D341Med (cell line): ENCODE data around the gene PRKCA.

Source experiments
- DNase-seq: peaks from one replicate; pipeline ENCODE4 v3.0.0; 2012; ENCODE audit warnings: low spot score

The PRKCA gene

DNA sequence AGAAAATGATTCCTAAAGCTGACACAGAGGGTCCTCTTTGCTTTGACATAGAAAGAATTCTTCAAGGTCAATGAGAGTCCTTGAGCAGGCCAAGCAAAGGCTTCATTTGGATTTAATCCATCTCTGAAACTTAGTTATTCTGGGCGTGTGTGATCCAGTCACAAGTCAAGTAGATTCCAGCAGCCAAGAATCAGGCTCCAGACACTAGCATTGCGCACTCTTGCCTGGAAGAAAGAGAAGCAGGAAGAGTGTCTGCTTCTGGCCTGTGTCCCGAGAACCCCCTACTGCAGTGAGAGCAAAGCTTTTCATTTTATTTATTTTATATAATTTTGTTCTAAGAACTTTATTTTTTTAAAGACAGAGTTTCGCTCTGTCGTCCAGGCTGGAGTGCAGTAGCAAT lies 444.3 kb downstream of the PRKCA start:
- no peak for DNase-seq

DNA sequence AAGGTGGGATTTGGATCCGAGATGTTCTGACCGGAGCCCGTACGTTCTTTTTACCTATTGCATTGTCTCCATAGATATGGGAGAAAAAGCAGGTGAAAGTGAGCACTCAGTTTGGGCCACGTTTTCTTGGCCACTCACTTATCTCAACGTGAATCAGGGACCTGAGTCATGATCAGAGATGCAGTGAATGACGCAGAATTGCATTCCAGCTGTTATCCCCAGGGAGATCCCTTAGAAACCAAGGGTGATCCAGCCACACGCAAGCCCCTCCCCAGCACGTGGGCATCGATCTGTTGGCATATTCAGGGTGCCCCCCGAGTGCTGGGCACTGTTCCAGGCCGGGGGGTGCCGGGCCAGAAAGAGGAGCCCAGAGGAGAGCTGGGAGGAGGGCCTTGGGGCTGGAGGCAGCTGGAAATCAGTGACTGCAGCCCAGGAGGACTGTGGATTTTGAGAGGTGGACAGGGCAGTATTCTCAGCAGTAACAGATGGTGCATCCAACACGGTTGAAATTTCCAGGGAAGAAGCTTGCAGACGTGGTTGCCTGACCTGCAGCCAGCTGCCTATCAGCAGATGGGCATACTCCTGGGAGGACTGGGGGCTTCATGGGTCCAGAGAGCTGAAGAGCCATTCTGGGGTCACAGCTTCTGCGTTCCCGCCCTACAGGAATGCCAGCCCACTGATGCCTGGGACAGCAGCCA lies 445.3 kb downstream of the PRKCA start:
- DNase-seq: no peak

DNA sequence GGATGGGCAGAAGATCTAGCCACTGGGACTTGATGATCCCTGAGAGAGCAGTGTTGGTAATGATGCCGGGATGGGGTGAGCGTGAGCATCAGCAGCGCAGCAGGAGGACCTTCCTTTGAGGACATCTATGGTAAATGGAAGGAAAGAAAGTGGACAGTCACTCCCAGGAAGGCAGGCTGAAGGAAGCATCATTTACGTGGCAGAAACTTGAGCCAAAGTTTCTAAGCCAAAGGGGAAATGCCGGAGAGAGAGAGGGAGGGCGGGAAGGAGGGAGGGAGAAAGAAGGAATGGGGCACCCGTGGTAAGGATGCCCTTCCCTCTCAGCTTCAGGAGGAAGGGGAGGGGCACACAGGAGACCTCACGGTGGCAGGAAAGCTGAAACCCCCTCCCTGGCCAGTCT lies 446.2 kb downstream of the PRKCA start:
- DNase-seq: no peak

DNA sequence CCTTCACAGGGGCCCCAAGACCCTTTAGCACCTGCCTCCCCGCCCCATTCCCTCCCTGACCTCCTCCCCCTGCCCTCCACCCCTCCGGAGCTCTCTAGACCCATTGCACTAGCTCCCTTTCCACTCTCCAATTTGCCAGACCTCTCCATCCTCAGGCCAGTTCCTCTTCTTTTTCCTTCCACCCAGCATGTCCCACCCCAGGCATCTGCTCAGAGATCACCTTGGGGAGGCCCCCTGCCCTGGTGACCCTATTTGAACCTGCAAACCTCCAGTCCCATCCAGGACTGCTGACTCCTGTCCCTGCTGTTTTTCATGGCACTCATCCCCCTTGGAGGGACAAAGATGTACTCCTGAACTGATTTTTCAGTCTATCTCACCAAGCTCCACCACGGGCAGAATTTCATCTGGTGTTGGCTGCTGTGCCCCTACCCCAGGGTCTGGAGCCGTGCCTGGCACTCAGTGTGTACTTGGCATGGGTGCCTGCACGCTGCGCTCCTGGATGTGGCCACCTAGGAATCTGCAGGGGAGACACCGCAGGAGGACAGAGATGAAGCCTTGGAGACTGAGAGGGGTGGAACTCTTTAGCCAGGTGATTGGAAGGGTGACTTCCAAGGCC lies 446.9 kb downstream of the PRKCA start:
- no peak for DNase-seq

DNA sequence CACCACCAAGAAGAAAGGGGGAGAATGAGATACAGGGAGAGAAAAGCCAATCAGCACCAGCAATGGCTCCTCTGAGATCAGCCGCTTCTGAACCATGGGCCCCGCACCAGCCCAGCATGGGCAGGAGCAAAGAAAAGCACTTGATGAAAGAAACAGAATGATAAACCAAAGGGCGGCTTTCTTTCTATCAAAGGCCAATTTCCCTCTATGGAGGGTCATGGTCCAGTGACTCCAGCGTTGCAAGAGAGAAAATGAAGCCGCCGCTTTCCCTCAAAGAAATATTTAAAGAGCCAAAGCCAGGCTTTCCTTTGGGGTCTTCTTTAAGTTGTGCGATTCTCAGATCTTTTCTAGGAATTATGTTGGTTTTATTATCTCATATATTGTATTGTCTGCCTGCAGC lies 447.7 kb downstream of the PRKCA start:
- DNase-seq: no peak

DNA sequence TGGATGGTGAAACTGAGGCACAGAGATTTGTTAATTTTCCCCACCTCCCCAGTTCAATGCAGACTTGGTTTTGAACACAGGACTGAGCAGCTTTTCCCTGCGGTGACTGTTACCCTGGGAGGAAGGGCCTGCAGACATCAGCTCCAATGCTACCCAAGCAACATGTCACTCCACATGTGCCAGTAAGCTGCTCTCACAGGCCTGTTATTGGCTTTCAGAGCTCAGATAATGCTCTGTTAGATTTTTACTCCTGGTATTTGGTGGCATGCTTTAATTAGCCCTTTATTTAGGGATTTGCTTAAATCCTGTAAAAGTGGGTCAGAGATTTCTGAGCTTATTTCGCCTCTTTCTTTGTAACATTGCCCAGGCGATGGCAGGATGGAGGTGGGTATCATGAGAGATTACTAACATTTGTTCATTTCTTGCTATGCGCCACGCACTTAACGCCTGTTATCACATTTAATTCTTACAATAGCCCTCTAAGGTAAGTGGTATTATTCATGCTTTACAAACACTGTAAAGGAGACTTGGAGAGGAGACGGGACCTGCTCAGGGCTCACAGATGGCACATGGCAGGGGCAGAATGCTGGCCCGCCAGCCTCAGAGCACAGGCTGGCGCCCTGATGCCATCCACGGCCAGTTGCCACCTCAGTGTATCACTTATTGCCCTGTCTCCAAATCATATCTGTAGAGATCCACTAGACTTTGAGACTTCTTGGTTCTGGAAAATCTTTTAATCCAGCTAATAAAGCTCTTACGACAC lies 448.5 kb downstream of the PRKCA start:
- DNase-seq: peak; percentile 75

DNA sequence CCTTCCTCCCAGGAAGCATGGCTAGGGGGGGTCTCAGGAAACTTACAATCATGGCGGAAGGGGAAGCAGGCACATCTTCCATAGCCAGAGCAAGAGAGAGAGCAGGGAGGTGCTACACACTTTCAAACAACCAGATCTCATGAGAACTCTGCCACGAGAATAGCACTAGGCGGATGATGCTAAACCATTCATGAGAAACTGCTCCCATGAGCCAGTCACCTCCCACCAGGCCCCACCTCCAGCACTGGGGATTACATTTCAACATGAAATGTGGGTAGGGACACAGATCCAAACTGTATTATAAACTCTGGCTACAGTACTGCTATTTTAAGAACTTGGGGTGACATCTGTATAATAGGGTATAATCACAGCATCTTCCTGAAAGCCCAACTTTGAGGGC lies 449.4 kb downstream of the PRKCA start:
- no peak for DNase-seq

DNA sequence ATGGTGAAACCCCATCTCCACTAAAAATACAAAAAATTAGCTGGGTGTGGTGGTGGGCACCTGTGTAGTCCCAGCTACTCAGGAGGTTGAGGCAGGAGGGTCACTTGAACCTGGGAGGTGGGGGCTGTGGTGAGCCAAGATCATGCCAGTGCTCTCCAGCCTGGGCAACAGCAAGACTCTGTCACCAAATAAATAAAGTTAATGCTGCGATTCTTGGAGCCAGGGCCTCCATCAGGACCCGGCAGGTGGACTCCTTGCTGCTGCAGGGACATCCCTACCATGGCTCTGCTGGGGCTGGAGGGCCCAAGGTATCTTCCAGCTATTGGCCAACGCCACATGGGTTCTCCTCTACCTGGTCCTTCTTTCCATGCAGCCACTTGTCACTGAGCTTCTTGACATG lies 450.0 kb downstream of the PRKCA start:
- no peak for DNase-seq

DNA sequence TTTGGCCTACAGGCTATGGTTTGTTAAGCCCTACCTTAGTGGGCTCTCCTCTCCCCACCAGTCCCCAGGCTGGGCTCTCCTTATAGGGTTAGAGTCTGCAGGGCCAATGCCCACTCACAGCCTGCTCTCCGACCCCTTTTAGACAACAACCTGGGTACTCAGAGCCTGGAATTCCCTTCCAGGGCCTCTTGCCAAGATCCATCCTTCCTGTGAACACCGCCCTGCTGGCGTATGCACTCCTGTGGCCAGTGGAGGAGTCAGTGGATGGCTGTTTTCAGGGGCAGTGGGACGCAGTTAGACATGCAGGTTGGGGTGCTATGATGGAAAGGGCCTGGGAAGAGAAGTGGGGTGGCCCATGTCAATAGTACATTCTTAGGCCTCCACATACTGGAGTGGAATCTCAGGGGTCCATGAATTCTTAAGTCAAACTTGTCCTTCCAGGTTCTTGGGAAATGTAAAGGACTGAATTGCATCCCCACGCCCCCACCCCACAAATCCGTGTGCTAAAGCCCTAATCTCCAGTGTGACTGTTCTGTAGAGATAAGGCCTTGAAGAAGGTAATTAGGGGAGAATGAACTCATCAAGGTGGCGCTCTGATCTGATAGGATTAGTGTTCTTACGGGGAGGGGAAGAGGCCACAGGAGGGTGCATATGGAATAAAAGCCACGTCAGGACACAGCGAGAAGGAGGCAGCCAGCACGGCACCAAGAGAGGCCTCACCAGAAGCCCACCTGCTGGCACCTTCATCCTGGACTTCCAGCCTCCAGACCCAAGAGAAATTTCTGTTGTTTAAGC lies 450.9 kb downstream of the PRKCA start:
- peak; percentile 72 for DNase-seq

DNA sequence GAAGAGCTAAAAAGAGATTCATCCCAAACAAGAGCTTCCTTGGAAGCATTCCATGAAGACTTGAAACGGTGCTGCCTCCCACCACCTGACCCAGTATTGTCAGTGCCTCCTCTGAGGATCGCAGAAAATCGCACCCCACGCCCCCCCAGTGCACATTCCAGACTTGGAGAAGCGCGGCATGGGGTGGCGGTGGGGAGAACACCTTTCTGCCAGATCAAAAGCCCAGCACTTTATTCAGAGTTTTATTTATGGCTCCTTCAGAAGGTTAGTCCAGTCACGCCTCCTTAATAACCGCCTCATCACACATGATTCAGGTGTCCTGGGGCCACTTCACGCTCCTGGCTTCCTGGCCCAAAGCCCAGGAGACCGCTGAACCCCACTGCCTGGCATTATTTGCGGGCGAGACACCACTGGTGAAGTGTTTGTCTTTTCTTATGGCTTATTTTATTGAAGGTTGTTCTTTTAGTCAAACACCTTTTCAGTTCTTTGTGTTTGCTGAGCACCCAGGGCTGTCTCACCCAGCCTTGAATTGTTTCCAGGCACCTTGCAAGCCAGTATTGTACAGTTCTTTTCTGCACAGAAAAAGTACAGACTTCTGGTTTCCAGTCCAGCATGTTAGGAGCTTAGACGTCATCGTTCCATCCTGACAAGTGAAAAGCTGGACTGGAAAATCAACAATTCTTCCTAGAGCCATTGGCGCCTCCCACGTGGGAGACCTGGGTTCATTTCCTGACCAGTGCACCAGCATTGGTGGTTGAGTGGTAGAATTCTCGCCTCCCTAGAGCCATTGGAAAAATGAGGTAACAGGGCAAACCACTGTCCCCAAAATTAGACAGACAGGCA lies 452.9 kb downstream of the PRKCA start:
- DNase-seq: no peak

DNA sequence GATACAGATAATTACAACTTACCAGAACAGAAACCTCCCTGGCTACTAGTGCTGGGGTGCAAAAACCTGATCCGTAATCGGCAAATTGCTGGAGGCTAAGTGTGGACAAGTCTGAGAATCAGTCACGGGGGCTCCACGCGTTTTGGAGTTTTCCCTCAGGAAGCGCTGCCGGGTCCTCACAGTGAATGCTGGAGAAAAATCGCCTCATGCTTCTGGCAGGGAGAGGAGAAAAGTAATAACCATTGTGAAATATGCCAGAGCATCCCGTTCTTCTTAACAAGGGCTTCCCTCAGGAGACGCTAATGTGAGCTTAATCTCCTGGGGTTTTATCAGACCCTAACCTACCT lies 453.5 kb downstream of the PRKCA start:
- DNase-seq: no peak

DNA sequence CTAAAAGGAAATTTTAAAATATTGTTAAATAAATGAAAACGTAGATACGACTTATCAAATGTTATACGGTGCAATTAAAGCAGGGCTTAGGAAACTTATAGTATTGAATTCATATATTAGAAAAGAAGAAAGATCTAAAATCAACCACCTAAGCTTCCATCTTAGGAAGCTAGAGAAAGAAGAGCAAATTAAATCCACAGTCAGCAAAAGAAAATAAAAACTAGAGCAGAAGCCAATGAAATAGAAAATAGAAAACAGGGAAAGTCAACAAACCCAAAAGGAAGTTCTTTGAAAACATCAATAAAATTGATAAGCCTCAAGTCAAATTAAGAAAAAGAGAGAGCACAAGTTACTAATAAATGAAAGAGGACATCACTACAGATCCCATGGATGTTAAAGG lies 457.9 kb downstream of the PRKCA start:
- DNase-seq: no peak

DNA sequence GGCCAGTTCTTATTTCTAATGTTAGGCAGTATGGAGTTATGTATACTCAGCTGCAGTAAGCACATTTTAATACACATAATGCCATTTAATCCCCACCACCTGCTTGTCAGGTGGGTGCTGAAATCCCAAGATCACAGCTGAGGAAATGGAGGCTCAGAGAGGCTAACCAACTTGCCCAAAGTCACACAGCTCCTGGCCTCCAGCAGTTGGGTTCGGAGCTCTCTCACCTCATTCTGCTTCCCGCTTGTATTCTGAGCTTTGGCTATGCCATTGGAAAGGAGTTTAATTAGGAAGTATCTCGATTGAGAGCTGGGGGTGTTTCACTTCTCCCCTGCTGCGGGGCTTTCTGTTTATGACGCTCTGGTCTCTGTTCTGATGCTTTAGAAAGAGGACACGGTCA lies 459.9 kb downstream of the PRKCA start:
- DNase-seq: no peak

DNA sequence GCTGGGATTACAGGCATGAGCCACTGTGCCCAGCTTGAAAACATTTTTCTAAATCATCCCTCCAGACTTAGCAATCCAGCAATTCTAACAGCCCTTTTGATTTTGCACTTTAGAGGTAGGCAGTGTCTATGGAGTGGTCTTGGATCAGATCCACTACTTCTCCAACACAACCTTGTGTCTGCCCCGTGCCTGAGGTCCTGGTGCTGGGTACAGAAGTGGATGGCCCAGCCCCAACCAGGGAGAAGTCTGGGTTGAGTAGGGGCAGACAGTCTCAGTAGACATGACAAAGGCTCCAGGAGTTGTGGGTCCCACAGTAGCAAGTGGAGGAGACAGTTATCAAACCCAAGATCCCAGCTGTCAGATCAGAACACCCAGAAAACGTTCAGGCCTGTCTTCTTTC lies 460.6 kb downstream of the PRKCA start:
- no peak for DNase-seq

DNA sequence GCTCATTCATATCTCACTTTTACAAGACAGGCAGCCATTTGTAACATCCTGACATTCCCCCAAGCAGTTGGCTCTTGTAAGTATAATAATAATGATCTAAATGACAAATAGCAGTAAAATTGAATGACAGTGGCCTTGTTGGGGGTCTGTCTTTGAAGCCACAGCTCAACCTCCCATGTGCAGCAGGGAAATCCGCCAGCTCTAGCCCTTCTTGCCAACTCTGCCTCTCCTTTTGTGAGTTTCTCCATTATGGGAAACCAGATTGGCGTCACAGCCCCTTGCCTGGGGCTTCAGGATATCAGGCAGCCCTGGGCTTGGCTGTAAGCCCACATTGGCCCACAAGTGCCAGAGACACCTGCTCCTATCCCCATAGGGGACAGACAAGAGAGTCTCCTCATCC lies 462.1 kb downstream of the PRKCA start:
- DNase-seq: no peak

DNA sequence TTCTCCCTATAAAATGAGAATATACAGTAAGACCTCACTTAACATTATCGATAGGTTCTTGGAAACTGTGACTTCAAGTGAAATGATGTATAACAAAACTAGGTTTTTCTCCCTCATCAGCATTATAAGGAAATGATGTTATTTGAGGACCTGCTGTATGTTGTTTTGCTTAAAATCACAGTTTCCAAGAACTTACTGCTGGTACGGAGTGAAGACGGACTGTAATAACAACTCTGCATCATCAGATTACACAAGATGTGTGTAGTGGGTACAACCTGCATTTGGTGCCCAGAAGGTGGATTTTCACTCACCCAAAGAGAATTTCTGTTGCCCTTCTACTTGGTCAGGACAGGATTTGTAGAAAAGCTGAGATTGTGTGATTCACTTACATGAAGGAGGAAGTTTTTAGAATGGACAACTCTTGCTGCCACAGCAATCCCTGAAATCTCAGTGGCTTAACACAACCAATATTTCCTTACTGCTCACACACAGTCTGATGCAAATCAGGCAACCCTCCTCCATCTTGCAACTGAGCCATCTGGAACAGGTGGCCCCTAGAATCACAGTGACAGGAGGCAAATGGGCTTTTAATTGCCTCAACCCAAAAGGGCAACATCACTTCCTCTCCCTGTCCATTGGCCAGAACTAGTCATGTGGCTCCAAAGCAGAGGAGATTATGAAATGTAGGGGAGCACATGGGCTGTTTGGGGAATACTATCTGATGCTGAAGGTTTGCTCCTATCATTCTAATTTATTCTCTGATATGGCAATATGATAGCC lies 464.9 kb downstream of the PRKCA start:
- no peak for DNase-seq

DNA sequence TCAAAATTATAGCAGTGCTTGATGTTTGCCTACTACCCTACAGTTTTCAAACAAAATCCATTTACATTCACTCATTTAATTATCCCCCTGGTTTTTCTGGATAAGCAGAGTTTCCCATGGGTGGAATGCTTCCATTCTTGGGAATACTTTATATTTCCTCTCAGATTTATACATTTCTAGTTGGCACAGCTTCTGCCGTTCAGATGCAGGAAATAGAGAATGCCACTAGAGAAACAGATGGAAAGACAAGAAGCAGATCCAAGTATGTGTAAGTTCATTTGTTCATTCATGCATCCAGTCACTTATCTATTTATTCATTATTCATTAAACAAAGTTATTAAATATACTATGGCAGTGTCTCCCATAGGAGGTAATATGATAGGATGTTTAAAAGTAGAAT lies 467.5 kb downstream of the PRKCA start:
- no peak for DNase-seq

DNA sequence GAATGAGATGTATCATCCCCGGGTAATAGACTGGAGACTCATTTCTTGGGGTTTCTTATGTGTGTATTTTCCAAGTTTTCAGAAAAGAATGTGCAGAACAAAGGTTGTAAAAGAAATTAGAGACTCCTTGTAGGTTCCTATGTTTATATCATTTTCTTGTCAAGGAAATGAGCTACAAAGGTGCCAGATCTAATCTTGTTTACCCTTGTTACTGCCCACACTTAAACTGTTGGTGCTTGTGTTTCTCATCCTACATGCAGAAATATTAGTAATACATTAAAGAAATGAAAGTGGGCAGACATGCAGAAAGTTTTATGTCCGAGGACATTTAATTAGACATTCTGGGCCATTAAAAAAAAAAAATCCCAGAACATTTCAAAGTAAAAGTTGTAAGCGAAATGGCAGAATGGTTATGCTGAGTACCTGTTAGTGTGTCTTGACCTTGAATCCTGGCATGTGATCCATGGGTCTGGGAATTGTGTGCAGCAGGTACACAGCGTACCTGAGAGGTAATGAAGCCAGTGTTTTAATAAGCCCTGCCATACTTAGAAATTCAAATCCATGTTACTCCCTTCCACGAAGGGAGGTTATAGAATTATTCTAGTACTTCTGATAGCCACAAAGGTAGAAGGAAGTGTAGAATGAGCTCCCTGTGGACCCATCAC lies 469.9 kb downstream of the PRKCA start:
- no peak for DNase-seq

DNA sequence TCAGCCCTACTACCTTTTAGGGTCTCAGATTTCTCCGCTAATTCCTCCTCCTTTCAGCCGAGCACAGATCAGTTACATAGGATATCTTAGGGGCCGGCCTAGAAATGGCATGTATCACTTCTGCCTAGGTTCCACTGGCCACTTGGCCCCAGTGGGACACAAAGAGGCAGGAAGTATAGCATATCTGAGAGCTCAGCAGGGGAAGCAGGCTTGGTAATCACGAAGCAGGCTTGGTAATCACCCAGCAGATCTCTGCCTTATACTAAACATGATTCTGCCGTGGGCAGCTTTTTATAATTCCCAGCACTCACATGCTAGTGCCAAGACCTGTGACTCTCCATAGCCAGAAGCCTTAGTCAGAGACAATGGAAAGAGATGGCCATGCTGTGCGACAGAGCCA lies 472.9 kb downstream of the PRKCA start:
- DNase-seq: no peak

DNA sequence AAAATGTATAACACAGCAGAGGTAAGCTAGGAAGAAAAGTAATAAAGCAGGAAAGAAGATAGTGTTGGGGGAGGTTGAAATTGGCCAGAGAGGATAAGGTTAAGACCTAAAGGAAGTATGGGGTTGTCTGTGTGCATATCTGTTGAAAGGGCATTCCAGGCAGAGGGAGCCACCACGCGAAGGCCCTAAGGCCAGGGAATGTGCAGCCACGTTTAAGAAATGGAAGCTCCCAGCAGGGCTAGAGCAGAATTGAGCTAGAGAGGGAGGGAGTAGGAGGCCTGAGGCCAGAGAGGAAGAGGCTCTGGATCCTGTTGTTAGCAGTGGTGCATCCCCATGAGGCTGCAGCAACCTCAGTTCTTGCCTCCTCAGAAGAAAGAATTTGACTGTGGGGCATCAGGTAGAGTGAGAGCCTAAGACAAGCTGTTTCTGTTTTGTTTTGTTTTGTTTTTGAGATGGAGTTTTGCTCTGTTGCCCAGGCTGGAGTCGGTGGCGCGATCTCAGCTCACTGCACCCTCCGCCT lies 473.5 kb downstream of the PRKCA start:
- DNase-seq: no peak
